HepG2 (cell line): ENCODE data around the gene P2RY8. TPM values are rescaled to one million over a fixed set of nuclear protein-coding genes. Genes with fewer than 3 reads are reported as not detected.

ENCODE experiments used
- ATAC-seq: fragments of 200-7000 bp; cut with Tn5 transposase; 3 replicates; pipeline ENCODE4 v1.9.1; 2020; ENCODE audit warnings: mild to moderate bottlenecking, moderate library complexity
- BruUV-seq: library from RNA; stranded (reverse); fragments of 400-500 nt; replicated peaks from 2 replicates; lab custom pipeline; 2021; lab: Mats Ljungman, UMichigan
- CTCF ChIA-PET: fragments of 300-600 bp; formaldehyde crosslinking; extraction: SDS; loops from one replicate; lab custom pipeline; 2021; ENCODE audit warnings: low total read pairs, inconsistent platforms, low intra/inter-chr PET ratio; lab: Yijun Ruan, JAX
- POLR2A ChIA-PET: fragments of 350-600 bp; sonication (Branson Sonifier 250); formaldehyde crosslinking; loops from one replicate; lab custom pipeline; 2020; ENCODE audit warnings: antibody characterized with exemption, inconsistent platforms; lab: Yijun Ruan, JAX
- DNase-seq: peaks from one replicate; pipeline ENCODE4 v3.0.0-alpha.2; 2015; ENCODE audit warnings: low spot score
- FAIRE-seq: peaks from 3 replicates; lab custom pipeline; 2011; peaks lifted over from hg19 to GRCh38; lab: Jason Lieb, UNC
- H2AFZ ChIP-seq: one replicate; pipeline ENCODE4 v1.6.1; 2011; ENCODE audit warnings: low read length, inconsistent platforms
- H3K27ac ChIP-seq: fragments of 300-600 bp; 3 replicates; pipeline ENCODE4 v1.8.0; 2011; ENCODE audit warnings: mixed run types, mild to moderate bottlenecking, mixed read lengths, low read length, inconsistent platforms; ENCODE audit not compliant: insufficient read depth; ENCODE audit errors: extremely low read length
- H3K27me3 ChIP-seq, 2 experiments: fragments of 200-600 bp in 1 of 2; 2 replicates in 1 of 2; 3 replicates in 1 of 2; pipeline versions ENCODE4 v1.6.0 to v1.8.0; 2011; ENCODE audit warnings: low read length in 2 of 2, mild to moderate bottlenecking in 2 of 2, moderate library complexity in 2 of 2, inconsistent platforms in 1 of 2; ENCODE audit not compliant: insufficient read depth in 2 of 2, control insufficient read depth in 1 of 2
- H3K36me3 ChIP-seq, 2 experiments: fragments of 200-600 bp in 1 of 2; replicated peaks in 1 of 2; 2 replicates in 1 of 2; 3 replicates in 1 of 2; pipeline versions ENCODE4 v1.5.1 to v1.8.0; 2011; ENCODE audit warnings: low read length in 2 of 2, inconsistent platforms in 1 of 2; ENCODE audit not compliant: insufficient read depth in 2 of 2, control insufficient read depth in 1 of 2
- H3K4me1 ChIP-seq: 2 replicates; pipeline ENCODE4 v1.5.1; 2012; ENCODE audit warnings: low read length, inconsistent platforms; ENCODE audit not compliant: insufficient read depth
- H3K4me2 ChIP-seq: 2 replicates; pipeline ENCODE4 v1.6.0; 2011; ENCODE audit warnings: low read depth, low read length, inconsistent platforms
- H3K4me3 ChIP-seq, 3 experiments: fragments of 200-600 bp in 1 of 3; sonication (generic), shearing (Covaris generic) in 1 of 3; replicated peaks in 1 of 3; 2 replicates each; pipeline ENCODE4 v1.5.1; 2011 to 2016; ENCODE audit warnings: low read length in 3 of 3, inconsistent platforms in 2 of 3, low read depth in 2 of 3, mild to moderate bottlenecking in 2 of 3, control low read depth in 1 of 3, mixed read lengths in 1 of 3; ENCODE audit not compliant: insufficient read depth in 1 of 3
- H3K79me2 ChIP-seq: one replicate; pipeline ENCODE4 v1.6.1; 2011; ENCODE audit warnings: low read length, inconsistent platforms; ENCODE audit not compliant: insufficient read depth
- H3K9ac ChIP-seq: 2 replicates; pipeline ENCODE4 v1.6.0; 2011; ENCODE audit warnings: mild to moderate bottlenecking, low read depth, low read length, inconsistent platforms; ENCODE audit not compliant: insufficient read depth
- H3K9me3 ChIP-seq: 2 replicates; pipeline ENCODE4 v1.5.1; 2012; ENCODE audit warnings: mild to moderate bottlenecking, low read length
- H4K20me1 ChIP-seq: 2 replicates; pipeline ENCODE4 v1.6.0; 2011; ENCODE audit warnings: inconsistent platforms, mild to moderate bottlenecking, low read length, moderate library complexity; ENCODE audit not compliant: insufficient read depth
- ATM ChIP-seq: fragments of 450-650 bp; IDR thresholded peaks from 2 replicates; pipeline ENCODE4 v1.7.1; 2017; ENCODE audit warnings: mild to moderate bottlenecking, borderline replicate concordance
- GLMP ChIP-seq: sonication (generic); formaldehyde crosslinking; IDR thresholded peaks from 2 replicates; pipeline ENCODE4 v1.9.0; 2021; ENCODE audit warnings: missing genetic modification reagents, mild to moderate bottlenecking, borderline replicate concordance
- GMEB2 ChIP-seq: IDR thresholded peaks from 2 replicates; pipeline ENCODE4 v1.6.1; 2016; ENCODE audit warnings: missing biosample characterization, missing genetic modification reagents, low read depth
- KDM4B ChIP-seq: sonication (generic); formaldehyde crosslinking; IDR thresholded peaks from 2 replicates; pipeline ENCODE4 v1.4.0; 2020; ENCODE audit warnings: missing genetic modification reagents
- MED1 ChIP-seq: sonication (generic); formaldehyde crosslinking; IDR thresholded peaks from 2 replicates; pipeline ENCODE4 v1.4.0; 2020; ENCODE audit warnings: missing genetic modification reagents
- NONO ChIP-seq, 2 experiments: fragments of 450-650 bp in 1 of 2; sonication (generic) in 1 of 2; formaldehyde crosslinking in 1 of 2; IDR thresholded peaks in 1 of 2; conservative IDR thresholded peaks in 1 of 2; 2 replicates each; pipeline versions ENCODE4 v1.6.1 to v1.8.0; 2017 to 2022; ENCODE audit warnings: mild to moderate bottlenecking in 1 of 2, missing genetic modification reagents in 1 of 2, moderate library complexity in 1 of 2
- NR2C2 ChIP-seq: sonication (generic); formaldehyde crosslinking; IDR thresholded peaks from 2 replicates; pipeline ENCODE4 v1.4.0; 2020; ENCODE audit warnings: missing genetic modification reagents, mild to moderate bottlenecking, moderate library complexity, borderline replicate concordance
- UBTF ChIP-seq: sonication (generic); formaldehyde crosslinking; IDR thresholded peaks from 2 replicates; pipeline ENCODE4 v1.4.0; 2020; ENCODE audit warnings: mild to moderate bottlenecking, missing genetic modification reagents
- ZBTB42 ChIP-seq: sonication (generic); formaldehyde crosslinking; IDR thresholded peaks from 2 replicates; pipeline ENCODE4 v1.5.0; 2020; ENCODE audit warnings: mild to moderate bottlenecking, missing genetic modification reagents
- ZNF138 ChIP-seq: sonication (generic); formaldehyde crosslinking; IDR thresholded peaks from 2 replicates; pipeline ENCODE4 v1.5.0; 2020; ENCODE audit warnings: mild to moderate bottlenecking, low read depth, missing genetic modification reagents
- ZNF563 ChIP-seq: sonication (generic); formaldehyde crosslinking; IDR thresholded peaks from 2 replicates; pipeline ENCODE4 v1.8.0; 2022; ENCODE audit warnings: mild to moderate bottlenecking, moderate library complexity, missing genetic modification reagents
- ZNF589 ChIP-seq: sonication (generic); formaldehyde crosslinking; conservative IDR thresholded peaks from 2 replicates; pipeline ENCODE4 v1.8.0; 2022; ENCODE audit warnings: mild to moderate bottlenecking, moderate library complexity, missing genetic modification reagents
- ZNF792 ChIP-seq: IDR thresholded peaks from 2 replicates; pipeline ENCODE4 v1.6.1; 2016
- ZSCAN5A ChIP-seq: sonication (generic); formaldehyde crosslinking; IDR thresholded peaks from 2 replicates; pipeline ENCODE4 v1.8.0; 2022; ENCODE audit warnings: mild to moderate bottlenecking, missing genetic modification reagents, borderline replicate concordance
- WGBS: methylation state at CpG from one replicate; pipeline ENCODE4 v1.1.6; 2017; ENCODE audit warnings: low lambda C conversion rate; 5-methylcytosine and 5-hydroxymethylcytosine counted together
- in situ Hi-C: cut with HindIII; loops from 2 replicates; pipeline ENCODE4 v1.10.0; 2017; ENCODE audit warnings: low pct_unique_long_range_greater_than_20kb; ENCODE audit not compliant: extremely low pct_ligation_motif_present
- intact Hi-C: fragments of 100-400 bp; cut with micrococcal nuclease; formaldehyde crosslinking; loops from one replicate; pipeline ENCODE4 v1.10.0; 2022; ENCODE audit not compliant: unreplicated experiment
- polyA plus RNA-seq, 8 experiments: library from polyadenylated mRNA; depleted of rRNA in 3 of 8; stranded (reverse) in 7 of 8; unstranded in 1 of 8; fragments of >200 nt; fragmentation: Illumina TruSeq in 4 of 8; extraction: Trizol in 4 of 8; gene quantifications; 2 replicates each; pipeline versions ENCODE4 v1.2.1 to v1.2.3, GENCODE V29; 2011 to 2016; ENCODE audit warnings: low read depth in 4 of 8, missing spikeins in 1 of 8, mixed read lengths in 1 of 8; ENCODE audit not compliant: insufficient read depth in 1 of 8
- total RNA-seq, 5 experiments: library from RNA; depleted of rRNA; stranded (reverse); fragments of >200 nt; fragmentation: Illumina TruSeq; extraction: Trizol; gene quantifications; 2 replicates each; pipeline ENCODE4 v1.2.3, GENCODE V29; 2016; ENCODE audit warnings: low read depth in 1 of 5

Gene P2RY8
- total and polyA plus RNA-seq, 2 of the 13 experiments (the other 11 are each of a cell fraction or from before 2014, with no cell fraction given), result 1.0 to 1.3 TPM

DNA sequence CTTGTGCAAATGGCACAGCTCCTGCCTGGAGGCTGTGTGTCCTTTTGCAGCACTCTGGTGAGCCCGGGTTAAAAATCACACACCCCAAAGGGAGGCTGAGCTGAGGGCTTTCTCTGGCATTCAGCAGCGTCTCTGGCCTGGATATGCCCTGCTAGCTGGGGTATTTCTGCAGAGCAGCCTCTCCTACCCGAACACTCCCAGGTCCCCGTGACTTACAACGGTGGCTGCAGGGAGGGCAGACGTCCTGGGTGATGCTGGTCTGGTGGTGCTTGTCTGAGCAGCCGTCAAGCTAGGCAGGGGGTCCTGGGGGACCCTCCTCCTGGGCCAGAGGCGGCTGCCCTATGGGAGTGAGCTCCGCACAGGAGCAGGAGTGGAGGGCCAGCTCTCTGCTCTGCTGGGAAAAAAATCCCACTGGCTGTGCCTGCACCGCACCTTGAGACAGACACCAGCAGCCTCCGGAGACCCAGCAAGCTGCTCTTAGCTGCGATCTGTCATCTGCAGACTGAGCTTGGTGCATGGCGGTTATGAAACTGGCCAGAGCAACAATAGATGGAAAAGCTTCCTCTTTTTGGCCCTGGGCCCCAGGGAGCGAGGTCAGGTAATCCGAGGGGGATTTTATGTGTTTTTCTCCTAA, 43.0 kb downstream of the P2RY8 start (continued):
- TF ChIP-seq UBTF (CRISPR knock-in tag) (no peak), GLMP (CRISPR knock-in tag) (no peak), GMEB2 (CRISPR knock-in tag) (no peak), NR2C2 (CRISPR knock-in tag) (no peak)

DNA sequence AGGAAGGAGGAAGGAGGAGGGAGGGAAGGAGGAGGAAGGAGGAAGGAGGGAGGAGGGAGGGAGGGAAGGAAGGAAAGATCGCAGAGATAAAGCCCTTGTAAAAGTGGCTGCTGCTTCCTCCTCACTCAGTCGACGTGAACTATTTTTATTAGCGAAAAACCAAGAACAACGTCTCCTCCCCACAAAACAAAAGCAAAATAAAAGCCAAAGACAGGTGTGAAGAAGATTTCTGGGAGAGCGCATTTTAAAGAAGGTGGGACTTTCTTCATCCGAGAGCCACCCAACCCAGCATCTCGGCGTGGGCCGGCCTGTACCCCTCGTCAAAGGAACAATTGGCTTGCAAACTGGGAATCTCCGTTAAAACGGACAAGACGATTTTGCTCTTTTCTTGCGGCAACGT, 43.6 kb downstream of the P2RY8 start:
- H3K27me3 ChIP-seq, result no peaks in the 10 kb centered on the region
- no peak overlapping the region for H3K4me2 ChIP-seq
- H3K4me3 ChIP-seq, result no peak overlapping the region
- no peak overlapping the region for H2AFZ ChIP-seq
- H3K36me3 ChIP-seq, result no peaks in the 10 kb centered on the region
- H3K4me1 ChIP-seq, result no peaks in the 10 kb centered on the region
- H4K20me1 ChIP-seq, result no peaks in the 10 kb centered on the region
- CTCF ChIA-PET, result no interaction called here
- WGBS, result 75% methylated on average over 16 of the region's 16 CpGs
- intact Hi-C loops (no loop called here), in situ Hi-C loops (no loop called here)
- ATAC-seq (no peak), FAIRE-seq (no peak), DNase-seq (no peak)
- H3K9ac ChIP-seq, result no peak overlapping the region
- POLR2A ChIA-PET, result no interaction called here
- no peaks in the 10 kb centered on the region for H3K9me3 ChIP-seq
- H3K27ac ChIP-seq, result no peak overlapping the region
- H3K79me2 ChIP-seq, result no peaks in the 10 kb centered on the region
- BruUV-seq, result no TSS peak
- no peak for TF ChIP-seq ZNF589 (CRISPR knock-in tag)
- TF ChIP-seq ZNF792 (CRISPR knock-in tag), result no peak
- TF ChIP-seq ZNF563 (CRISPR knock-in tag), result no peak
- TF ChIP-seq ZSCAN5A (CRISPR knock-in tag), result no peak
- no peak for TF ChIP-seq ZNF138 (CRISPR knock-in tag)
- TF ChIP-seq MED1 (CRISPR knock-in tag), result no peak
- TF ChIP-seq ZBTB42 (CRISPR knock-in tag), result no peak
- no peak for TF ChIP-seq KDM4B (CRISPR knock-in tag)
- no peak for TF ChIP-seq ATM
- TF ChIP-seq NONO (IDR thresholded peaks at IDR 0.05), result no peak
- TF ChIP-seq NONO (CRISPR knock-in tag; conservative IDR thresholded peaks at IDR 0.05), result no peak
